Vagina (tissue), 2 donors: Measurements from ENCODE around the gene GABBR2.

ENCODE experiments used
- CTCF ChIP-seq, 3 experiments: fragments of 450-650 bp in 2 of 3; fragments of 200-600 bp in 1 of 3; sonication (generic) in 1 of 3; IDR thresholded peaks; one replicate each; pipeline ENCODE4 v1.5.1; 2017 to 2019; ENCODE audit warnings: antibody characterized with exemption in 3 of 3, mild to moderate bottlenecking in 2 of 3, moderate library complexity in 2 of 3
- POLR2A ChIP-seq, 2 donors: fragments of 450-650 bp; IDR thresholded peaks; one replicate each; pipeline ENCODE4 v1.6.1; 2017; ENCODE audit warnings: antibody characterized with exemption in 2 of 2, mild to moderate bottlenecking in 2 of 2, moderate library complexity in 2 of 2
- POLR2AphosphoS5 ChIP-seq, 2 donors: sonication (generic); formaldehyde crosslinking; IDR thresholded peaks; one replicate each; pipeline ENCODE4 v1.9.0; 2017; ENCODE audit warnings: antibody characterized with exemption in 2 of 2, mild to moderate bottlenecking in 2 of 2, low read depth in 1 of 2; ENCODE audit not compliant: insufficient read depth in 1 of 2

GRCh38 chr9:98432960-98433359, 275.8 kb downstream of the GABBR2 start:
- no peak for TF ChIP-seq CTCF (IDR thresholded peaks at IDR 0.05)
- no peak for TF ChIP-seq POLR2A (IDR thresholded peaks at IDR 0.05)
- TF ChIP-seq POLR2AphosphoS5 (IDR thresholded peaks at IDR 0.05; ENCODE audit: insufficient read depth in 1 of 2, low read depth in 1 of 2), result no peak
